Ovary (tissue), 3 donors: ENCODE results near the gene TLDC2.

Experiments used
- CTCF ChIP-seq, 3 donors: fragments of 450-650 bp in 2 of 3; fragments of 200-600 bp in 1 of 3; IDR thresholded peaks; one replicate each; pipeline versions ENCODE4 v1.5.1 to v1.8.0; 2016 to 2022; ENCODE audit warnings: antibody characterized with exemption in 3 of 3, mild to moderate bottlenecking in 1 of 3
- EP300 ChIP-seq: sonication (generic); formaldehyde crosslinking; IDR thresholded peaks from one replicate; pipeline ENCODE4 v1.6.1; 2017; ENCODE audit warnings: antibody characterized with exemption
- POLR2A ChIP-seq: fragments of 450-650 bp; IDR thresholded peaks from one replicate; pipeline ENCODE4 v1.6.1; 2017; ENCODE audit warnings: antibody characterized with exemption, mild to moderate bottlenecking, moderate library complexity
- donor health status: DM: no; HTN: no; CAD: no.

GRCh38 chr20:36941401-36941835, 65.5 kb downstream of the TLDC2 start:
- TF ChIP-seq CTCF (IDR thresholded peaks at IDR 0.05), result no peak
- TF ChIP-seq POLR2A, result no peak
- TF ChIP-seq EP300, result no peak
